Body of pancreas (tissue), 4 donors: ENCODE results near the gene NINL. TPM values are rescaled to one million over a fixed set of nuclear protein-coding genes. Genes with fewer than 3 reads are reported as not detected.

Experiments used
- ATAC-seq: fragments of 150-250 bp; one replicate; pipeline ENCODE4 v1.9.1; 2016
- DNase-seq, 4 donors: peaks; one replicate each; pipeline ENCODE4 v3.0.0-alpha.2; 2019
- H3K27ac ChIP-seq, 4 donors: fragments of 200-600 bp; sonication (generic); 1 replicate in 3 of 4; 2 replicates in 1 of 4; pipeline versions ENCODE4 v1.5.1 to v1.6.1; 2016 to 2019; ENCODE audit warnings: mild to moderate bottlenecking in 1 of 4, mixed read lengths in 1 of 4, moderate library complexity in 1 of 4
- H3K27me3 ChIP-seq, 2 donors: fragments of 200-600 bp; sonication (generic); one replicate each; pipeline ENCODE4 v1.6.0; 2016; ENCODE audit warnings: mild to moderate bottlenecking in 1 of 2
- H3K36me3 ChIP-seq, 2 donors: fragments of 200-600 bp; sonication (generic); replicated peaks in 1 of 2; 2 replicates each; pipeline ENCODE4 v1.5.1; 2016; ENCODE audit warnings: low read depth in 2 of 2; ENCODE audit not compliant: insufficient read depth in 1 of 2
- H3K4me1 ChIP-seq: fragments of 200-600 bp; sonication (generic); one replicate; pipeline ENCODE4 v1.6.0; 2016
- H3K4me3 ChIP-seq, 2 donors: fragments of 200-600 bp; sonication (generic); 1 replicate in 1 of 2; 2 replicates in 1 of 2; pipeline ENCODE4 v1.5.1; 2016 to 2019
- H3K9me3 ChIP-seq, 3 donors: fragments of 200-600 bp; sonication (generic); 1 replicate in 2 of 3; 2 replicates in 1 of 3; pipeline ENCODE4 v1.5.1; 2016
- CTCF ChIP-seq, 7 experiments: fragments of 450-650 bp in 4 of 7; fragments of 200-600 bp in 3 of 7; sonication (generic) in 3 of 7; IDR thresholded peaks; one replicate each; pipeline ENCODE4 v1.5.1; 2016 to 2019; ENCODE audit warnings: antibody characterized with exemption in 7 of 7
- POLR2A ChIP-seq, 3 donors: fragments of 450-650 bp; IDR thresholded peaks; one replicate each; pipeline ENCODE4 v1.6.1; 2016; ENCODE audit warnings: antibody characterized with exemption in 3 of 3, mild to moderate bottlenecking in 2 of 3
- WGBS, 2 donors: methylation state at CpG; one replicate each; pipeline ENCODE4 v1.1.5; 2017; 5-methylcytosine and 5-hydroxymethylcytosine counted together
- intact Hi-C: fragments of 100-400 bp; cut with DNase I; formaldehyde crosslinking; loops from one replicate; pipeline ENCODE4 v1.15.1; 2023
- total RNA-seq, 2 donors: library from RNA; depleted of rRNA; stranded (reverse); fragments of >200 nt; gene quantifications; one replicate each; pipeline ENCODE4 v1.1.0, GENCODE V29; 2016

Gene NINL
- total RNA-seq, 2 donors from 2014 or later, result 6.7 to 34.9 TPM

GRCh38 chr20:25622450-25623224 is 37.3 kb upstream of the NINL start:
- Histone ChIP-seq H3K27me3 (no peaks in the 10 kb centered on the region), H3K4me3 (peak overlapping the region; percentile 47 to 85), H3K36me3 (no peaks in the 10 kb centered on the region), H3K9me3 (no peaks in the 10 kb centered on the region), H3K27ac (peak overlapping the region; percentile 89 to 96 (median 90)), H3K4me1 (peaks cover 14% of the 10 kb centered on the region)
- ATAC-seq (no peak), DNase-seq (no peak)
- intact Hi-C loops, result no loop called here
- WGBS, 2 donors, result 18% methylated on average over 17 of the region's 17 CpGs
- TF ChIP-seq CTCF (IDR thresholded peaks at IDR 0.05) (no peak), POLR2A (IDR thresholded peaks at IDR 0.05) (no peak)

- TF ChIP-seq CTCF (IDR thresholded peaks at IDR 0.05), result no peak
- no peak for TF ChIP-seq POLR2A (IDR thresholded peaks at IDR 0.05)
- no peaks in the 10 kb centered on the region for H3K27me3 ChIP-seq
- peaks cover 14% of the 10 kb centered on the region for H3K4me1 ChIP-seq
- H3K9me3 ChIP-seq, result no peaks in the 10 kb centered on the region
- DNase-seq, result no peak
- H3K4me3 ChIP-seq, result no peak overlapping the region
- intact Hi-C loops, result no loop called here
- WGBS, 2 donors, result 92 to 93% methylated on average over 6 of the region's 6 CpGs
- no peaks in the 10 kb centered on the region for H3K36me3 ChIP-seq
- no peak overlapping the region for H3K27ac ChIP-seq
- ATAC-seq, result no peak
Measured at GRCh38 chr20:25622049-25622448, 36.7 kb upstream of the NINL start.

- Histone ChIP-seq H3K9me3 (no peaks in the 10 kb centered on the region), H3K27ac (no peak overlapping the region), H3K27me3 (no peaks in the 10 kb centered on the region), H3K4me1 (peaks cover 12% of the 10 kb centered on the region), H3K4me3 (no peak overlapping the region), H3K36me3 (no peaks in the 10 kb centered on the region)
- TF ChIP-seq POLR2A (IDR thresholded peaks at IDR 0.05) (no peak), CTCF (IDR thresholded peaks at IDR 0.05) (no peak)
- DNase-seq (no peak), ATAC-seq (no peak)
- 93% methylated on average over 3 of the region's 3 CpGs for WGBS, 2 donors
- intact Hi-C loops, result no loop called here
Measured at GRCh38 chr20:25619514-25619913, 34.2 kb upstream of the NINL start.

- H3K4me1 ChIP-seq, result no peaks in the 10 kb centered on the region
- 72 to 84% methylated on average over 3 of the region's 3 CpGs for WGBS, 2 donors
- no peaks in the 10 kb centered on the region for H3K36me3 ChIP-seq
- intact Hi-C loops, result no loop called here
- no peak overlapping the region for H3K27ac ChIP-seq
- no peak overlapping the region for H3K4me3 ChIP-seq
- TF ChIP-seq CTCF (IDR thresholded peaks at IDR 0.05), result no peak
- TF ChIP-seq POLR2A (IDR thresholded peaks at IDR 0.05), result no peak
- no peaks in the 10 kb centered on the region for H3K27me3 ChIP-seq
- DNase-seq (no peak), ATAC-seq (no peak)
- no peaks in the 10 kb centered on the region for H3K9me3 ChIP-seq
Measured at GRCh38 chr20:25608774-25609173, 23.4 kb upstream of the NINL start.
